NCI-H1694 (cell line): ENCODE data around the gene NCAPD2.
"Not testable (repeated sequence)": the region's sequence is repeated elsewhere in the genome, so short reads cannot be mapped to it uniquely, and the experiment has no call there.

Experiments
- DNase-seq: peaks from one replicate; lab custom pipeline; 2025; lab: John Stamatoyannopoulos, UW

NCAPD2 gene

GRCh38 chr12:6492838-6493496 lies 935 bp upstream of the NCAPD2 start, which contains the start of gene MRPL51:
MRPL51 (minus strand) TSS chr12:6493262; CDS start chr12:6493136, 126 bp downstream.
- DNase-seq = peak; percentile 97

- no peak for DNase-seq
Observed at GRCh38 chr12:6494258-6494743, 399 bp downstream of the NCAPD2 start.

GRCh38 chr12:6494968-6495367 lies 1.1 kb downstream of the NCAPD2 start:
- DNase-seq = no peak

- DNase-seq = not testable (repeated sequence)
Observed at GRCh38 chr12:6497291-6497690, 3.4 kb downstream of the NCAPD2 start.

- no peak for DNase-seq
Observed at GRCh38 chr12:6500466-6500865, 6.6 kb downstream of the NCAPD2 start.

- DNase-seq = no peak
Observed at GRCh38 chr12:6507102-6507998, 13.4 kb downstream of the NCAPD2 start.

- DNase-seq = no peak
Observed at GRCh38 chr12:6508087-6508486, 14.2 kb downstream of the NCAPD2 start.

GRCh38 chr12:6520186-6520585 lies 26.3 kb downstream of the NCAPD2 start:
- no peak for DNase-seq

- DNase-seq = no peak
Observed at GRCh38 chr12:6522193-6522592, 28.3 kb downstream of the NCAPD2 start.

- no peak for DNase-seq
Observed at GRCh38 chr12:6523708-6524107, 29.8 kb downstream of the NCAPD2 start.

- no peak for DNase-seq
Observed at GRCh38 chr12:6524648-6525047, 30.7 kb downstream of the NCAPD2 start.

- no peak for DNase-seq
Observed at GRCh38 chr12:6526201-6526600, 32.3 kb downstream of the NCAPD2 start.

GRCh38 chr12:6526766-6527525 lies 33.0 kb downstream of the NCAPD2 start:
- no peak for DNase-seq

GRCh38 chr12:6527711-6528110 lies 33.8 kb downstream of the NCAPD2 start:
- DNase-seq = no peak

GRCh38 chr12:6528539-6529235 lies 34.8 kb downstream of the NCAPD2 start:
- no peak for DNase-seq

- no peak for DNase-seq
Observed at GRCh38 chr12:6529291-6529737, 35.4 kb downstream of the NCAPD2 start.

- DNase-seq = no peak
Observed at GRCh38 chr12:6530576-6531260, 36.8 kb downstream of the NCAPD2 start.

GRCh38 chr12:6532051-6532926 lies 38.4 kb downstream of the NCAPD2 start:
- peak; percentile 54 for DNase-seq

GRCh38 chr12:6532927-6533652 lies 39.2 kb downstream of the NCAPD2 start:
- peak; percentile 70 for DNase-seq

- no peak for DNase-seq
Observed at GRCh38 chr12:6533653-6533922, 39.7 kb downstream of the NCAPD2 start.
